B cell (primary cell): ENCODE data around the gene LRRC37A3. TPM values are rescaled to one million over a fixed set of nuclear protein-coding genes. Genes with fewer than 3 reads are reported as not detected.
"Not testable (repeated sequence)": the region's sequence is repeated elsewhere in the genome, so short reads cannot be mapped to it uniquely, and the experiment has no call there.

Experiments used
- ATAC-seq: fragments of 200-7000 bp; cut with Tn5 transposase; one replicate; pipeline ENCODE4 v1.10.0; 2021; ENCODE audit warnings: low read depth, mild to moderate bottlenecking, moderate number of reproducible peaks, moderate library complexity
- CTCF ChIA-PET: fragments of 350-600 bp; sonication (Branson Sonifier 250); formaldehyde crosslinking; loops from one replicate; lab custom pipeline; 2021; ENCODE audit warnings: antibody characterized with exemption, inconsistent platforms; lab: Charles Lee
- POLR2A ChIA-PET: fragments of 350-600 bp; sonication (Branson Sonifier 250); formaldehyde crosslinking; loops from one replicate; lab custom pipeline; 2021; ENCODE audit warnings: antibody characterized with exemption; lab: Charles Lee
- DNase-seq: peaks from one replicate; pipeline ENCODE4 v3.0.0; 2013
- H2AFZ ChIP-seq: 2 replicates; pipeline ENCODE4 v1.6.1; 2012; ENCODE audit warnings: mild to moderate bottlenecking, low read depth, low read length; ENCODE audit not compliant: insufficient read depth, poor library complexity, severe bottlenecking
- H3K27ac ChIP-seq, 2 donors: 1 replicate in 1 of 2; 2 replicates in 1 of 2; pipeline ENCODE4 v1.5.1; 2012 to 2013; ENCODE audit warnings: low read length in 2 of 2, mild to moderate bottlenecking in 2 of 2, moderate library complexity in 1 of 2
- H3K27me3 ChIP-seq, 4 experiments: fragments of 200-600 bp in 1 of 4; sonication (generic) in 1 of 4; replicated peaks in 1 of 4; 1 replicate in 2 of 4; 2 replicates in 2 of 4; pipeline versions ENCODE4 v1.6.1 to v1.7.0; 2013 to 2016; ENCODE audit warnings: low read length in 3 of 4, mild to moderate bottlenecking in 2 of 4, mixed read lengths in 1 of 4, moderate library complexity in 1 of 4; ENCODE audit not compliant: insufficient read depth in 4 of 4, control insufficient read depth in 3 of 4; ENCODE audit errors: control extremely low read depth in 1 of 4
- H3K36me3 ChIP-seq, 2 experiments: replicated peaks in 1 of 2; 1 replicate in 1 of 2; 2 replicates in 1 of 2; pipeline versions ENCODE4 v1.6.1 to v1.7.1; 2013; ENCODE audit warnings: low read length in 1 of 2; ENCODE audit not compliant: insufficient read depth in 2 of 2, control insufficient read depth in 1 of 2; ENCODE audit errors: control extremely low read depth in 1 of 2, extremely low read depth in 1 of 2
- H3K4me1 ChIP-seq, 2 donors: fragments of 200-600 bp in 1 of 2; sonication (generic) in 1 of 2; 1 replicate in 1 of 2; 2 replicates in 1 of 2; pipeline versions ENCODE4 v1.5.1 to v1.6.1; 2013 to 2017; ENCODE audit warnings: low read length in 2 of 2; ENCODE audit not compliant: control insufficient read depth in 2 of 2, insufficient read depth in 2 of 2
- H3K4me2 ChIP-seq: replicated peaks from 2 replicates; pipeline ENCODE3; 2012; ENCODE audit warnings: mild to moderate bottlenecking, low read depth, low read length; ENCODE audit not compliant: poor library complexity, severe bottlenecking
- H3K4me3 ChIP-seq, 5 experiments: fragments of 200-600 bp in 1 of 5; sonication (generic) in 1 of 5; 1 replicate in 3 of 5; 2 replicates in 2 of 5; pipeline versions ENCODE4 v1.5.1 to v1.7.0; 2011 to 2016; ENCODE audit warnings: low read length in 4 of 5, mild to moderate bottlenecking in 4 of 5, low read depth in 2 of 5, control low read depth in 1 of 5, moderate library complexity in 1 of 5; ENCODE audit not compliant: insufficient read depth in 1 of 5; ENCODE audit errors: control extremely low read depth in 1 of 5, extremely low read depth in 1 of 5
- H3K79me2 ChIP-seq: fragments of 200-600 bp; sonication (generic); one replicate; pipeline ENCODE4 v1.6.0; 2016; ENCODE audit warnings: low read length; ENCODE audit not compliant: control insufficient read depth, insufficient read depth
- H3K9ac ChIP-seq: fragments of 200-600 bp; sonication (generic); 2 replicates; pipeline ENCODE4 v1.6.1; 2017; ENCODE audit warnings: mild to moderate bottlenecking, low read length, moderate library complexity
- H3K9me3 ChIP-seq, 3 donors: one replicate each; pipeline versions ENCODE4 v1.6.1 to v1.7.1; 2013; ENCODE audit warnings: low read length in 2 of 3; ENCODE audit not compliant: control insufficient read depth in 2 of 3, insufficient read depth in 1 of 3; ENCODE audit errors: control extremely low read depth in 1 of 3
- H4K20me1 ChIP-seq: 2 replicates; pipeline ENCODE4 v1.6.0; 2012; ENCODE audit warnings: mild to moderate bottlenecking, low read length; ENCODE audit not compliant: insufficient read depth, control insufficient read depth, poor library complexity, severe bottlenecking
- H3K27ac Mint-ChIP-seq: one replicate; pipeline ENCODE4 v1.8.0; 2021; ENCODE audit warnings: mixed read lengths
- H3K27me3 Mint-ChIP-seq: one replicate; pipeline ENCODE4 v1.8.0; 2021; ENCODE audit warnings: mixed read lengths
- H3K4me1 Mint-ChIP-seq: one replicate; pipeline ENCODE4 v1.8.0; 2021; ENCODE audit warnings: mixed read lengths
- H3K4me3 Mint-ChIP-seq: one replicate; pipeline ENCODE4 v1.8.0; 2021; ENCODE audit warnings: mixed read lengths
- H3K9me3 Mint-ChIP-seq: one replicate; pipeline ENCODE4 v1.8.0; 2022; ENCODE audit warnings: mixed read lengths; ENCODE audit not compliant: insufficient read depth
- CTCF ChIP-seq: fragments of 200-600 bp; IDR thresholded peaks from one replicate; pipeline ENCODE4 v1.8.0; 2022; ENCODE audit warnings: antibody characterized with exemption, mild to moderate bottlenecking
- EZH2 ChIP-seq: IDR thresholded peaks from 2 replicates; pipeline ENCODE4 v1.6.1; 2012; ENCODE audit warnings: borderline replicate concordance, low read depth, mild to moderate bottlenecking, moderate library complexity, low read length; ENCODE audit not compliant: insufficient read depth, poor library complexity, severe bottlenecking
- WGBS: methylation state at CpG from one replicate; pipeline ENCODE4 v1.1.5; 2013; ENCODE audit warnings: missing lambda C conversion rate; ENCODE audit not compliant: insufficient coverage; 5-methylcytosine and 5-hydroxymethylcytosine counted together
- intact Hi-C: fragments of 100-400 bp; cut with micrococcal nuclease; formaldehyde crosslinking; loops from one replicate; pipeline ENCODE4 v1.10.0; 2022
- polyA plus RNA-seq: library from polyadenylated mRNA; depleted of rRNA; stranded (reverse); fragments of >200 nt; gene quantifications from 2 replicates; pipeline ENCODE4 v1.2.3, GENCODE V29; 2012
- total RNA-seq, 2 donors: library from RNA; stranded (reverse); fragments of 120-200 nt in 1 of 2; gene quantifications; 1 replicate in 1 of 2; 2 replicates in 1 of 2; pipeline versions ENCODE4 v1.2.3 to v1.2.4, GENCODE V29; 2013 to 2022

The LRRC37A3 gene
- total and polyA plus RNA-seq, 2 donors (not counting 1 experiment from before 2014, with no cell fraction given), result 5.3 to 67.2 TPM

GRCh38 chr17:64938290-64938689 lies 19.0 kb upstream of the LRRC37A3 start:
- ATAC-seq (no peak), DNase-seq (no peak)
- Histone ChIP-seq H3K27me3 (peaks cover 0 to 5% (median 0%) of the 10 kb centered on the region in 4 experiments), H3K27ac (no peak overlapping the region), H4K20me1 (no peaks in the 10 kb centered on the region), H3K4me1 (peaks cover 0 to 6% of the 10 kb centered on the region in 2 donors), H3K9ac (no peak overlapping the region), H2AFZ (no peak overlapping the region), H3K79me2 (no peaks in the 10 kb centered on the region), H3K36me3 (no peaks in the 10 kb centered on the region), H3K4me3 (no peak overlapping the region), H3K9me3 (no peaks in the 10 kb centered on the region), H3K4me2 (no peak overlapping the region)
- no peak for TF ChIP-seq CTCF
- TF ChIP-seq EZH2, result no peak
- Mint-ChIP-seq H3K27ac (no peak overlapping the region), H3K27me3 (no peaks in the 10 kb centered on the region), H3K4me1 (peaks cover 4% of the 10 kb centered on the region), H3K9me3 (no peaks in the 10 kb centered on the region), H3K4me3 (no peak overlapping the region)
- ChIA-PET POLR2A (no interaction called here), CTCF (interaction anchor here (0.5 to 5.3 kb wide), 10 partner anchors 11 to 517 kb away, joined by 3 to 24 read pairs (median 4); partner anchors contain the start of genes LRRC37A3 and RGS9)
- intact Hi-C loops, result no loop called here

- Histone ChIP-seq H3K4me3 (no peak overlapping the region), H2AFZ (no peak overlapping the region), H3K4me1 (peaks cover 0 to 6% of the 10 kb centered on the region in 2 donors), H3K27me3 (peaks cover 0 to 5% (median 0%) of the 10 kb centered on the region in 4 experiments), H3K79me2 (no peaks in the 10 kb centered on the region), H3K27ac (no peak overlapping the region), H3K9me3 (no peaks in the 10 kb centered on the region), H3K36me3 (no peaks in the 10 kb centered on the region), H4K20me1 (no peaks in the 10 kb centered on the region), H3K4me2 (no peak overlapping the region), H3K9ac (no peak overlapping the region)
- ATAC-seq (no peak), DNase-seq (no peak)
- POLR2A ChIA-PET, result no interaction called here
- WGBS, result 94% methylated on average over 10 of the region's 10 CpGs
- no peaks in the 10 kb centered on the region for H3K9me3 Mint-ChIP-seq
- H3K27ac Mint-ChIP-seq, result peak overlapping the region; percentile 48
- CTCF ChIA-PET, result no interaction called here
- H3K4me3 Mint-ChIP-seq, result no peak overlapping the region
- peaks cover 4% of the 10 kb centered on the region for H3K4me1 Mint-ChIP-seq
- intact Hi-C loops, result no loop called here
- H3K27me3 Mint-ChIP-seq, result no peaks in the 10 kb centered on the region
- TF ChIP-seq CTCF (no peak), EZH2 (no peak)
These were observed 16.8 kb upstream of the LRRC37A3 start for GRCh38 chr17:64936117-64936516.

DNA sequence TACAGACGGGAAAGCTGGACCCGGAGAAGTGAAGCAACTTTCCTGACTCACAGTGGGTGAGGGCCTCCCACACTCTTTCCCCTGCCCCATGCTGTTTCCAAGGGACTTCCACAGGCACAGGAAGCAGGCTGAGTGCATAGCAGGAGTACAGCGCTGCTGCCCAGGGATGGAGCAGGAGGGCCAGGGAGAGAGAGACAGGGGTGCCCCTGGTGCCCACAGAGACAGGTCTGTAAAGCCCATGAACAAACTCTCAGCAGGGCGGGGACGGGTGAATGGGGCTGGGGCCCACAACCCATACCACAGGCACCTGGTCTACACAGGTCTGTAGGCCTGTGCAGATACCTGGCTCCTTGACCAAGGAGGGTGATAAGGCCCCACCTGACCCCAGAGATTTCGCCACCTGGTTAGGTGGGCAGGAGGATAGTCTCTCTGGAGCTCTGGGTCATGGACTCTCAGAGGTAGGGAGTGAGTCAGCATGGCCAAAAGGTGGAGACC lies 15.1 kb upstream of the LRRC37A3 start:
- ATAC-seq, H3K36me3 ChIP-seq, H3K27ac ChIP-seq, intact Hi-C loops, H3K27me3 Mint-ChIP-seq, CTCF ChIA-PET, H3K27me3 ChIP-seq, H3K4me1 Mint-ChIP-seq, H4K20me1 ChIP-seq, POLR2A ChIA-PET, H3K27ac Mint-ChIP-seq, H3K9me3 ChIP-seq, H3K79me2 ChIP-seq, H3K4me3 ChIP-seq, H3K4me3 Mint-ChIP-seq, DNase-seq, H3K9me3 Mint-ChIP-seq, H3K4me1 ChIP-seq, H2AFZ ChIP-seq, H3K9ac ChIP-seq, H3K4me2 ChIP-seq: not testable (repeated sequence)
- 98% methylated on average over 5 of the region's 6 CpGs for WGBS
